Endodermal cell (in vitro differentiated cells): Measurements from ENCODE around the gene PPP1R1B. TPM values are rescaled to one million over a fixed set of nuclear protein-coding genes. Genes with fewer than 3 reads are reported as not detected.
A peak's percentile ranks its signal among the peaks of the same experiment; 100 is the strongest.

Source experiments
- DNase-seq: peaks from one replicate; pipeline ENCODE4 v3.0.0-alpha.2; 2017
- H3K27ac ChIP-seq: 2 replicates; pipeline ENCODE4 v1.5.1; 2013; ENCODE audit warnings: mild to moderate bottlenecking, low read depth, low read length, moderate library complexity
- H3K27me3 ChIP-seq: 2 replicates; pipeline ENCODE4 v1.6.1; 2013; ENCODE audit warnings: mild to moderate bottlenecking, low read length, moderate library complexity; ENCODE audit not compliant: insufficient read depth, control insufficient read depth, poor library complexity, severe bottlenecking
- H3K36me3 ChIP-seq: 2 replicates; pipeline ENCODE4 v1.7.0; 2013; ENCODE audit warnings: mild to moderate bottlenecking, low read length, moderate library complexity; ENCODE audit not compliant: control insufficient read depth, insufficient read depth
- H3K4me1 ChIP-seq: one replicate; pipeline ENCODE4 v1.7.0; 2013; ENCODE audit warnings: low read length; ENCODE audit not compliant: control insufficient read depth, insufficient read depth
- H3K4me3 ChIP-seq: 2 replicates; pipeline ENCODE4 v1.5.1; 2013; ENCODE audit warnings: mild to moderate bottlenecking, low read length, moderate library complexity
- H3K9ac ChIP-seq: 2 replicates; pipeline ENCODE4 v1.6.1; 2013; ENCODE audit warnings: mild to moderate bottlenecking, low read length, moderate library complexity; ENCODE audit not compliant: poor library complexity, severe bottlenecking; ENCODE audit errors: extremely low read depth
- H3K9me3 ChIP-seq: 2 replicates; pipeline ENCODE4 v1.6.1; 2013; ENCODE audit warnings: mild to moderate bottlenecking, low read length, moderate library complexity; ENCODE audit not compliant: control insufficient read depth
- H3K27ac Mint-ChIP-seq: 2 replicates; pipeline ENCODE4 v1.8.0; 2020; ENCODE audit warnings: mixed read lengths
- H3K27me3 Mint-ChIP-seq: 2 replicates; pipeline ENCODE4 v1.8.0; 2021; ENCODE audit warnings: mild to moderate bottlenecking, mixed read lengths; ENCODE audit not compliant: insufficient read depth
- H3K36me3 Mint-ChIP-seq: 2 replicates; pipeline ENCODE4 v1.8.0; 2020; ENCODE audit warnings: low read depth, mixed read lengths
- H3K4me1 Mint-ChIP-seq: 2 replicates; pipeline ENCODE4 v1.8.0; 2020; ENCODE audit warnings: mixed read lengths
- H3K4me3 Mint-ChIP-seq: 2 replicates; pipeline ENCODE4 v1.8.0; 2020; ENCODE audit warnings: mild to moderate bottlenecking, moderate library complexity, mixed read lengths
- H3K9me3 Mint-ChIP-seq: 2 replicates; pipeline ENCODE4 v1.8.0; 2020; ENCODE audit warnings: mild to moderate bottlenecking, mixed read lengths
- CTCF ChIP-seq: fragments of 200-600 bp; sonication (generic); conservative IDR thresholded peaks from 2 replicates; pipeline ENCODE4 v1.5.0; 2021; ENCODE audit warnings: antibody characterized with exemption, mild to moderate bottlenecking
- WGBS, 2 experiments: methylation state at CpG; one replicate each; pipeline versions ENCODE4 v1.1.5 to v1.1.7; 2013; ENCODE audit warnings: missing lambda C conversion rate in 2 of 2, mixed read lengths in 1 of 2; ENCODE audit not compliant: insufficient coverage in 1 of 2, insufficient read length in 1 of 2; 5-methylcytosine and 5-hydroxymethylcytosine counted together
- total RNA-seq, 2 donors: library from RNA; stranded (reverse); fragmentation: NEBNext Ultra II Directional in 1 of 2; extraction: Animal tissue kit (Norgen Biotek cat#: 25700) in 1 of 2; gene quantifications; 2 replicates in 1 of 2; 3 replicates in 1 of 2; pipeline ENCODE4 v1.2.1, GENCODE V29; 2021

PPP1R1B gene
- total RNA-seq, 2 donors from 2014 or later = 1.0 to 2.1 TPM

GRCh38 chr17:39639566-39640458 lies 13.1 kb downstream of the PPP1R1B start:
- no peak overlapping the region for H3K9ac ChIP-seq
- H3K4me3 Mint-ChIP-seq = no peak overlapping the region
- 84% methylated on average over 11 of the region's 11 CpGs for WGBS, 2 experiments
- peaks cover 31% of the 10 kb centered on the region for H3K4me1 Mint-ChIP-seq
- no peak for TF ChIP-seq CTCF
- no peaks in the 10 kb centered on the region for H3K9me3 ChIP-seq
- no peak overlapping the region for H3K4me3 ChIP-seq
- H3K27ac Mint-ChIP-seq = peak overlapping the region; percentile 55
- peaks cover under 1% of the 10 kb centered on the region for H3K4me1 ChIP-seq
- no peaks in the 10 kb centered on the region for H3K9me3 Mint-ChIP-seq
- no peak overlapping the region for H3K27ac ChIP-seq
- H3K36me3 ChIP-seq = no peaks in the 10 kb centered on the region
- no peaks in the 10 kb centered on the region for H3K27me3 ChIP-seq
- DNase-seq = no peak
- H3K27me3 Mint-ChIP-seq = no peaks in the 10 kb centered on the region
- H3K36me3 Mint-ChIP-seq = no peaks in the 10 kb centered on the region

GRCh38 chr17:39640591-39641031 lies 13.9 kb downstream of the PPP1R1B start:
- TF ChIP-seq CTCF = no peak
- Mint-ChIP-seq H3K27ac (peak overlapping the region; percentile 68), H3K36me3 (peaks cover 2% of the 10 kb centered on the region), H3K4me3 (no peak overlapping the region), H3K27me3 (no peaks in the 10 kb centered on the region), H3K9me3 (no peaks in the 10 kb centered on the region), H3K4me1 (peaks cover 36% of the 10 kb centered on the region)
- no peaks in the 10 kb centered on the region for H3K9me3 ChIP-seq
- H3K9ac ChIP-seq = no peak overlapping the region
- H3K4me1 ChIP-seq = peaks cover 6% of the 10 kb centered on the region
- 83 to 86% methylated on average over 3 of the region's 4 CpGs for WGBS, 2 experiments
- H3K27me3 ChIP-seq = no peaks in the 10 kb centered on the region
- no peak for DNase-seq
- H3K27ac ChIP-seq = no peak overlapping the region
- no peak overlapping the region for H3K4me3 ChIP-seq
- no peaks in the 10 kb centered on the region for H3K36me3 ChIP-seq

- no peak overlapping the region for H3K9ac ChIP-seq
- peaks cover 32% of the 10 kb centered on the region for H3K4me1 Mint-ChIP-seq
- H3K36me3 ChIP-seq = no peaks in the 10 kb centered on the region
- H3K9me3 Mint-ChIP-seq = no peaks in the 10 kb centered on the region
- H3K9me3 ChIP-seq = no peaks in the 10 kb centered on the region
- H3K27ac Mint-ChIP-seq = no peak overlapping the region
- no peaks in the 10 kb centered on the region for H3K27me3 ChIP-seq
- H3K27me3 Mint-ChIP-seq = no peaks in the 10 kb centered on the region
- peaks cover 2% of the 10 kb centered on the region for H3K36me3 Mint-ChIP-seq
- no peak for TF ChIP-seq CTCF
- no peak overlapping the region for H3K27ac ChIP-seq
- no peak overlapping the region for H3K4me3 Mint-ChIP-seq
- H3K4me3 ChIP-seq = no peak overlapping the region
- no peak for DNase-seq
- WGBS, 2 experiments = 92 to 100% methylated on average over 3 to 4 of the region's 4 CpGs
- peaks cover 6% of the 10 kb centered on the region for H3K4me1 ChIP-seq
Measured at GRCh38 chr17:39641097-39641496, 14.3 kb downstream of the PPP1R1B start.
